ENCODE measurements around the gene ZNF436. TPM values are rescaled to one million over a fixed set of nuclear protein-coding genes. Genes with fewer than 3 reads are reported as not detected.
"Not testable (repeated sequence)": the region's sequence is repeated elsewhere in the genome, so short reads cannot be mapped to it uniquely, and the experiment has no call there.

ZNF436 gene
- total and polyA plus RNA-seq, 7 donors: 4.2 to 41.3 (median 14.5) TPM

DNA sequence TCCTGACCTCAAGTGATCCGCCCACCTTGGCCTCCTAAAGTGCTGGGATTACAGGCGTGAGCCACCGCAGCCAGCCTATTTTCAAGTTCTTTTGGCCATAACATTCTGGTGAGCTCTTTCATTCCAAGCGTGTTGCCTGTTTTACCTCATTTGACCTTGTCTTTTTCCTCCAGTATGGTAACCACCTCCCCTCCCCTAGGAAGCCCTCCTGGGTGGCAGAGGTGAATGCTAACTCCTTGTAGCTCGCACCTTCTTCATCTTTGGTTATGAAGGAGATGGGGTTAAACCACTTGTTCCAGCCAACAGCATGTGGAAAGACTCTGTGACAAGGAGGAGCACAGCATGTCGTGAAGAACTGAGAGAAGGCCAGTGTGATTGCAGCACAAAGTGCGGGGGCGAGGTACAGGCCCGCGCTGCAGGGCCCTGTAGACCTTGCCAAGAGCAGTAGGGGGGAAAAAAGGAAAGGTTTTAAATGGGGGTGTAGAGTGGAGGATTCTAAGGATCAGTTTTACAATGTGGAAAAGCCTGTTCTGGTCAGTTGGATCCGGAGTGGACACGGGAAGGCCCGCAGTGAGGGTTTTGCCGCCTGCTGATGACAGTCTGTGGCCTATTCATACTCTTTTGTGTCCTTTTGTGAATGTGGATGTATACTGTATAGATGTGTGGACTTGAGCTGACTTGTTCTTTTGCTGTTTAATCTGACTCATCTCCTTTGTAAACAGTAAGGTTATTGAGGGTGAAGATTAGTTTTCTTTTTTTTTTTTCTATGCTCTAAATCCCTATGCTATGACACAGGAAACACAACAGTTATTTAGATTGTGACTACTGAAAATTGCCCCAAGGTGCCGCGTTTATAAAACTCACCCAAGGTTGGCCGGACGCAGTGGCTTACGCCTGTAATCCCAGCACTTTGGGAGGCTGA is 7.5 kb upstream of the ZNF436 start:
- peaks cover 0 to 10% (median 0%) of the 10 kb centered on the region in 4 donors for H3K36me3 ChIP-seq
- WGBS, 2 donors: 36 to 60% methylated on average over 19 of the region's 19 CpGs
- intact Hi-C loops (cut with DNase I): no loop called here
- TF ChIP-seq EP300 (IDR thresholded peaks at IDR 0.05) (peak in 1 of 4 donors; percentile 8), POLR2A (IDR thresholded peaks at IDR 0.05) (no peak), POLR2AphosphoS5 (IDR thresholded peaks at IDR 0.05) (peak in 3 of 4 donors; percentile 22 to 64 (median 50))
- TF ChIP-seq, protein P1, sequence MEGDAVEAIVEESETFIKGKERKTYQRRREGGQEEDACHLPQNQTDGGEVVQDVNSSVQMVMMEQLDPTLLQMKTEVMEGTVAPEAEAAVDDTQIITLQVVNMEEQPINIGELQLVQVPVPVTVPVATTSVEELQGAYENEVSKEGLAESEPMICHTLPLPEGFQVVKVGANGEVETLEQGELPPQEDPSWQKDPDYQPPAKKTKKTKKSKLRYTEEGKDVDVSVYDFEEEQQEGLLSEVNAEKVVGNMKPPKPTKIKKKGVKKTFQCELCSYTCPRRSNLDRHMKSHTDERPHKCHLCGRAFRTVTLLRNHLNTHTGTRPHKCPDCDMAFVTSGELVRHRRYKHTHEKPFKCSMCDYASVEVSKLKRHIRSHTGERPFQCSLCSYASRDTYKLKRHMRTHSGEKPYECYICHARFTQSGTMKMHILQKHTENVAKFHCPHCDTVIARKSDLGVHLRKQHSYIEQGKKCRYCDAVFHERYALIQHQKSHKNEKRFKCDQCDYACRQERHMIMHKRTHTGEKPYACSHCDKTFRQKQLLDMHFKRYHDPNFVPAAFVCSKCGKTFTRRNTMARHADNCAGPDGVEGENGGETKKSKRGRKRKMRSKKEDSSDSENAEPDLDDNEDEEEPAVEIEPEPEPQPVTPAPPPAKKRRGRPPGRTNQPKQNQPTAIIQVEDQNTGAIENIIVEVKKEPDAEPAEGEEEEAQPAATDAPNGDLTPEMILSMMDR (IDR thresholded peaks at IDR 0.05): no peak
- no peaks in the 10 kb centered on the region for H3K27me3 ChIP-seq
- H3K9me3 ChIP-seq: no peaks in the 10 kb centered on the region
- peak overlapping the region; percentile 68 to 83 (median 80) for H3K27ac ChIP-seq
- peaks cover 0 to 33% (median 31%) of the 10 kb centered on the region in 4 donors for H3K4me1 ChIP-seq
- peak; percentile 88 for DNase-seq
- no peak overlapping the region for H3K4me3 ChIP-seq

DNA sequence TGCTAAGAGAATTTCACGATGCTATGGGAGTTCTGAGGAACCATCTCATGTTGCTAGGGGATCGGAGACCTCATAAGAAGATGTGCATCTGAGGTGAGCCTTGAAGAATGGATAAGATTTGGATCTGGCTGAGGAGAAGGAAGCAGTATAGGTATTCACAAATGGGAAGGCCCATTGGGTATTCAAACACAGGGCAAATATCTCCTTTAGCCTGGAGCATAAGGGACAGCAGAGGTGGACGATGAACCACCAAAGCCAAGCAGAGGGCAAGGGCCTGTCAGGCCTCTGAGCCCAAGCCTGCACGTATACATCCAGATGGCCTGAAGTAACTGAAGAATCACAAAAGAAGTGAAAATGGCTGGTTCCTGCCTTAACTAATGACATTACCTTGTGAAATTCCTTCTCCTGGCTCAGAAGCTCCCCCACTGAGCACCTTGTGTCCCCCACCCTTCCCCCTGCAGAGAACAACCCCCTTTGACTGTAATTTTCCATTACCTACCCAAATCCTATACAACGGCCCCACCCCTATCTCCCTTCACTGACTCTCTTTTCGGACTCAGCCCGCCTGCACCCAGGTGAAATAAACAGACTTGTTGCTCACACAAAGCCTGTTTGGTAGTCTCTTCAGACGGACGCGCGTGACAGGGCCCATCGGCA is 4.6 kb upstream of the ZNF436 start:
- H3K4me1 ChIP-seq: peaks cover 0 to 59% (median 55%) of the 10 kb centered on the region in 4 donors
- H3K36me3 ChIP-seq; H3K4me3 ChIP-seq; H3K9me3 ChIP-seq; H3K27ac ChIP-seq; DNase-seq; H3K27me3 ChIP-seq; intact Hi-C loops (cut with DNase I): not testable (repeated sequence)
- WGBS, 2 donors: 90 to 94% methylated on average over 12 of the region's 12 CpGs

DNA sequence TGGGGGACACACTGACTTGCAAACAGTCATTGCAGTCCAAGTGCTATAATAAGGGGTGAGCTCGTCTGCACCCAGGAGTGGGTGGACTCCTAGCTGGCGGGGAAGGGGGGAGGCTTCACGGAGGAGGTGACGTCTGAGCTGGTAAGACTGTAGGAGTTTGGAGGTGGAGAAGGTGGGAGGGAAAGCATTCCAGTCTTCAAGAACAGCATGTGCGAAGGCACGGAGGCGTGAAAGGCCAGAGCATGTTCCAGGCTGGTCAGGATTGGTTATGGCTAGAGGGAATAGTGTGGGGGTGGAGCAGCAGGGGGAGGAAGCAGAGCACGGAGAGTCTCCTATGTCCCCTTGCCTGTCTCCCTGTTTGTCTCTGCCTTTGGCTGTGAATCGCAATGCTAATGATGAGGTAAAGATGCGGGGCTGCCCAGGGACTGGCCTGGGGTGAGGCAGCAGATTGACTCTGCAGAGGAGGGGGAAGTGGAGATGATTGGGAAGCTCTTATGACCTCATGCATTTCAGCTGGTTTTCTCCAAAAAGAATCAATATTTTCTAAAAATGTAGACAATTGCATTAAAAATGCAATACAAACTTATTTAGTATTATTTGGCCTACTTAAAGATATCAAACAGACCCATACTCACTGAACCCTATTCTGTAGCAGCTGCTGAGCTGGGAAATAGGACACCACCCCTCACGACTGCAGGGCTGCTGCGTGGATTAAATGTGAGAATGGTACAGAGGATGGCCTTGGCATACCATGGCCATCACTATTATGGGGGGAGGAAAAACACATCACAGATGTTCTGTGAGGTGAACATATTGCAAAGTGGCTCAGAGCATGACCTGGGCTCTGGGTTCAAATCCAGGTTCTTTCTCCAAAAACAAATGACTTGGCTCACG is 2.6 kb upstream of the ZNF436 start:
- no peak for TF ChIP-seq POLR2A (IDR thresholded peaks at IDR 0.05)
- TF ChIP-seq, protein P1 (IDR thresholded peaks at IDR 0.05): no peak
- 87 to 89% methylated on average over 13 of the region's 13 CpGs for WGBS, 2 donors
- H3K4me1 ChIP-seq: peaks cover 0 to 51% (median 45%) of the 10 kb centered on the region in 4 donors
- no peak overlapping the region for H3K4me3 ChIP-seq
- no peaks in the 10 kb centered on the region for H3K27me3 ChIP-seq
- H3K27ac ChIP-seq: peak overlapping the region; percentile 97 to 99 (median 98)
- intact Hi-C loops (cut with DNase I): no loop called here
- H3K9me3 ChIP-seq: no peaks in the 10 kb centered on the region
- no peak for DNase-seq
- no peaks in the 10 kb centered on the region for H3K36me3 ChIP-seq

DNA sequence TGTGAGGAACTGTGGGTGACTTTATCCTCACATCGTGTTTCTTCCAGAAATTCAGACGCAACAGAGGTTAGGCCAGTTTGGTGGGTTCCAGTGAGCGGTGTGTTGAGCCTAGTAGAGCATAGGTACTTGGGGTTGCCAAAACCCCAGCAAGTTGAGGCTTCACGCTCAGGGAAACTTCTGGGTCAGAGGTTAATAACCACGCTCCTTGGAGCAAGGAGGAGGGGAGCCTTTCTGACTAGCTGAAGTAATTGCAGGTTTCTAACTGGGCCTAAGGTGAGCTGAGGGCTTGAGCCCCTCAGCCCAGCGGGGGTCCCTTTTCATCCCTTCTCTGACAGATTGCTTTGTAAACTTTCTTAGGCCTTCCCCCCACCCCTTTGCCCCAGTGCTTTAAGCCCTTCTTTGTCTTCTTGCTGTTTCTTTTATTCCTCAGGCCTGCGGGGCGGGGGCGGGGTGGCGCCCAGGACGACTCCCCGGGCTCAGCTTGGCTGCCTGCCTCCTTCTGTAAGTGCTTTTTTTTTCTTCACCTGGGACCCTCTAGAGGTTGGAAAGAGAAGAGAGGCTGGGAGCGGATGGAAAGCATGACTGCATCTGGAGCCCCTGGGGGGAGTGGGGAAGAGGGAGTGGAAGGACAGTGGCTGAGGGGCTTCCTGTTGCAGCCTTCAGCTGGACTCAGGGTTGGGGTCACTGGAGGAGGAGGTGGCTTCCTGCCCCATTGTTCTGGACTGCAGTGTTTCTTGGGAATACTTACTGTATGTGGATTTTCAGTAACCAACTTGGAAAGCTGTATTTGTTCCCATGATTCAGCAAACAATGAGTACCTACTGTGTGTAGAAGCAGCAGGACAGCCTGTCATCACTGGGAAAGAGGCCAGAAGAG is 1.3 kb upstream of the ZNF436 start:
- WGBS, 2 donors: 14 to 43% methylated on average over 13 of the region's 13 CpGs
- Histone ChIP-seq H3K27me3 (no peaks in the 10 kb centered on the region), H3K4me1 (peaks cover 0 to 53% (median 44%) of the 10 kb centered on the region in 4 donors), H3K36me3 (peaks cover 0 to 10% (median 2%) of the 10 kb centered on the region in 4 donors), H3K4me3 (peak overlapping the region in 2 of 4 donors; percentile 81 to 91), H3K9me3 (no peaks in the 10 kb centered on the region), H3K27ac (peak overlapping the region; percentile 97 to 99 (median 98))
- intact Hi-C loops (cut with DNase I): no loop called here
- DNase-seq: no peak
- TF ChIP-seq EP300 (IDR thresholded peaks at IDR 0.05): no peak
- TF ChIP-seq, protein P1 (IDR thresholded peaks at IDR 0.05): no peak
- no peak for TF ChIP-seq POLR2AphosphoS5 (IDR thresholded peaks at IDR 0.05)
- no peak for TF ChIP-seq POLR2A (IDR thresholded peaks at IDR 0.05)

All from sigmoid colon (tissue), 7 donors.